Activated CD4-positive, alpha-beta T cell treated with anti-CD3 and anti-CD28 coated beads for 1 hour (primary cell): ENCODE measurements around the gene WNK4.

ENCODE experiments used
- DNase-seq: peaks from one replicate; pipeline ENCODE4 v3.0.0-alpha.2; 2020

WNK4 gene

GRCh38 chr17:42797067-42798007 lies 16.9 kb downstream of the WNK4 start:
- DNase-seq: no peak

- DNase-seq: no peak
Measured at GRCh38 chr17:42798011-42798382, 17.6 kb downstream of the WNK4 start.

DNA sequence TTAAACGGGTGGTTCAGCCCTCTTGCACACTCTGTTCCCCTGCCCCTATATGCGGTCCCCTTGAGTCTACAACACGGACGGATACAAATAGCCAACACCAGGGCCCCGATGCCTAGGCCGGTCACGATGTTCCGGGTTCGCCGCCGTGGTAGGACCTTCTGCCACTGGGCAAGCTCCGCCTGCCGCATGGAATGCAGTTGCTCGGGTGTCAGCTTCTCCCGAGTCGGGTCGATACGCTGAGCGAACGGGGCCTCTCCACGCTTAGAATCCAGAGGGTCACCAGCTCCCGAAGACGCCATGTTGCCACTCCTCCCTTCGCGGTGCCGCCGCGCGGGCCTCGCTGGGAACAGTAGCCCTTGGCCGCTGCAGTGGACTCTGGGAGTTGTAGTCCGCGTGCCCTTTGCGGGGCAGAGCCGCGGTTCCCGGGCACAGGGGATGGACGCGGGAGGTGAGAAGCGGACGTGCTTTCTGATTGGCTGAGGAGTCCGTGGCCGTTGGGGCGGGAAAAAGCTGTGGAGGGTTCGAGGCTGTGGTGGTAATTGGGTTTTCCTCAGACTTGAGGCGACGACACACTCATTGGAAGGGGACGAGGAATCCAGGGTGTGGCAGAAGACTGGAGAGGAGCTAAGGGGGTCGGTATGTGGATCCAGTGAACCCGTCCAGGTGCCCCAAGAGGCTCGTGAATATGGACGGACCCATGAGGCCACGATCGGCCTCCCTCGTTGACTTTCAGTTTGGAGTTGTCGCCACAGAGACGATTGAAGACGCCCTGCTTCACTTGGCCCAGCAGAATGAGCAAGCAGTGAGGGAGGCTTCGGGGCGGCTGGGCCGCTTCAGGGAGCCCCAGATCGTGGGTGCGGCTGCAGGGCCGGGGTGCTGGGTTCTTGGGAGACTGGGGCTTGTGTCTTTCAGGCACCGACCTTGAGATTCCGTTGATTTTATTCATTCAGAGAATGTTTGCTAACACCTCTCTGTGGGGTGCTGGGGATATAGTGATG lies 18.3 kb downstream of the WNK4 start, which contains the start of the genes CNTD1 and COA3:
CNTD1 (plus strand) TSS at position 479 of the 998 bp plus-strand sequence; CDS start at position 686, 207 bp downstream.
COA3 (minus strand) TSS at position 322 of the 998 bp plus-strand sequence; CDS start at position 299, 23 bp downstream.
- peak; percentile 63 for DNase-seq

DNA sequence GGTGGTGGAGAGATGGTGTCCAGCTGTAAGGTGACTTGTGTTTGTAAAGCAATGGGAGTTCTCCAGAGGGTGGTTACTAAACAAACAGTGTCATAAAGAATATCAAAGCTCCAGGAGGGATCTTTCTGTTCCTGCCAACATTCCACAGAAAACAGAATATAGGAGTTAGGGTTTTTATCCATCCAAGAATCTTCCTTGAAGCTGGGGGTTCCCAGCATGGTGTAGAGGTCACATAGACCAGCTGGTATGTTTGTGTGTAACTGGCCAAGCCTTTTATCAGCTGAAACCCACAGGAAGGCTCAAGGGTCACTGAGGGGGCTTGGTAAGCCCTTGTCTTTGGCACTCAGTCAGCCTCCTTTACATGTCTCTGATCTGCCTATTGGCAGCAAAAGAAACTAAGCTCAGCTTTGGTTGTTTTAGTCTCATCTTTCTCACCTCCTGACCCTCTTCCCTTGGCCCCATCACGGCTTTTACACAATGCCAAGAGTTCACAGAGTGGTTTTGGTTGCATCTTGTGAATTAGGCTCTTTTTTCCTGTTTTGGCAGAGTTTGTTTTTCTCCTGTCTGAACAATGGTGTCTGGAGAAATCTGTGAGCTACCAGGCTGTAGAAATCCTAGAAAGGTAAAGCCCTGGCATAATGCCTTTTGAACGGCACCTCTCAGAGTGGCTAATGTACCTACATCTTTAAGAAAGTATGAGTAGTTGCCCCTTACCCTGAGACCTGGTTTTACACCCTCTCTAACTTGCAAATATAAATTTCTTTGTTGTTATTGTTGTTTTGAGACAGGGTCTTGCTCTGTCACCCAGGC lies 22.9 kb downstream of the WNK4 start:
- DNase-seq: no peak

DNA sequence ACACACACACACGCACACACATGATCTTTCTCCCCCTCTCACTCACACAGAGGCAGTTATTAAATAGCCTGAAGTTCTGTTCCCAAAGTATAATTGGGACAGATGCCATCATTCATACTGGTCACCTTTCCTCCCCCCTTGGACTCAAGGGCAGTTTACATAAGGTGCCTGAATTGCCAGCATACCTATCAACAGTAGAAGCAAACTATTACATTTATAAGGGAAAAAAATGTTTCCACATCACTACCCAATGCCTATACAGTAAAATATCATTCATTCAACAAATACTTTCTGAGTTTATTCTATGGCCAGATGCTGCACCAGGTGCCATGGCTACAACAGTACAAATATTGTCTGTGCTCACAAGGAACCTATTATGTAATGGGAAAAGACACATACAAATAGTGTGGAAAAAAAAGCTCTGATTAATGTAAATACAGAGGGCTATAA lies 24.5 kb downstream of the WNK4 start:
- DNase-seq: no peak

DNA sequence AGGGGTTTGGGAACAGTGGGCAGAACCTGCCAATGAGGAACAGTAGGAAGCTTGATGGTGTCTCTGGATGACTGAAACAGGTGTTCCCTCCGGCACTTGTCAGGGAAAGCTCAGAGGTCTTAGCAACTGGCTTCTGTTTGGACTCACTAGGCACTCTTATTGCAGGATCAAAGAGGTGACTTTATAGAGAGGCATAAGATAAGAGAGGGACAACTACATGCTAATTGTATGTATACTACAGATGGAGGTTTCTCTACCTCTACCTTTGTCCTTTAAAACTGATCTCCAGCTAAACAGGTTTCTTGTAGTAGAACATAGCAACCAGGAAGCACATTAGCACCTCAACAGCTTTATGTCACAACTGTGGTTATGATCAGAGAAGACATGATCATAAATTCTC lies 25.8 kb downstream of the WNK4 start:
- no peak for DNase-seq

- DNase-seq: no peak
Measured at GRCh38 chr17:42809250-42809649, 28.8 kb downstream of the WNK4 start.

DNA sequence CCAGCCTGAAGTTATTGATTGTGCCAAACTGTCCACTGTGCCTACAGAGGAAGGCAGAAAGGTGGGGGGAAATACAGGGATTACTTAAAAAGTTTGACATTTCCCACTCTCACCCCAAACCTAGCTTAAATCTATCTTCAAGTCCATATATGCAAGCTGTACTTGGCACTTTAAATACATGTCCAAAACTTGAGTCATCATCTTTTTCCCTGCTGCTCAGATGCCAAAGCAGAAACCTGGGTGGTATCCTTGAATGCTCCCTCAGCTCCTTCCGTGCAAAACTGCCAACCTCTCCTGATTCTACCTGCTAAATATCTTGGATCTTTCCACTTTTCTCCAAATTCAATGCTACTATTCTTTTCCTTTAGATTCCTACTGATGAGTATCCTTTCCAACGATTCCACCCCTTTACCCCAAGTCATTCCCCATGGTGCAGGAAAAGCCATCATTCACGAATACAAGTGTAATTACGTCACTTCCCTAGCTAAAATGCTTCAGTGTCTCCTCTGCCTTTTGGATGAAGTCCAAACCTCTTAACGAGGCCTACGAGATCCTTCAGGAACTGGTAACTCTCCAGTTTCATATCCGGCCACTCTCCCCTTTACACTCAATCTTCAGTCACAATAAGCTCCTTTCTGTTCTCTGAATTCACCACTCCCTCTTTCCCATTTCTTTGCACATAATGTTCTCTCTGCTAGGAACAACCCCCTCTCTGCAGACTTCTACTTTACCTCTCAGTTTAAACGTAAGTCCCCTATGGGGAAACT lies 34.4 kb downstream of the WNK4 start:
- DNase-seq: no peak

- DNase-seq: no peak
Measured at GRCh38 chr17:42817866-42818265, 37.5 kb downstream of the WNK4 start.

DNA sequence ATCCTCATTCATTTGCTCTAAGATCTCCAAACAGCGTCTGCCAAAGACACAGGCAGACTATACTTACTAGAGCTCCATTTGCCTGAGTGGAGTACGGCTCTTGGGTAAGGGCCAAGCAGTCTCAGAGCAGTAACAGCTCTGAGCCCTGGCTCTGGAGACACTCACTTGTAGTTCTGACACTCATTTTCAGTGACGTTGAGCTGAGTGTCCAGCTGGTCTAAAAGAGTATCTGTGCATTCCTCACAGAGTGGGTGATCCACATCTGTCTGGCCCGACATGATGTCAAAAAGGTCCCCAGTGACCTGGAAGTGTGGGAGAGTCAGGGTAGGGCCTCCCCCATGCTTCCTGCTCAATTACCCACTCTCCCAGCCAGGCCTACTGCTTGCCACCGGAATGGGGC lies 38.0 kb downstream of the WNK4 start:
- no peak for DNase-seq

- DNase-seq: peak; percentile 29
Measured at GRCh38 chr17:42819939-42820535, 39.6 kb downstream of the WNK4 start.

DNA sequence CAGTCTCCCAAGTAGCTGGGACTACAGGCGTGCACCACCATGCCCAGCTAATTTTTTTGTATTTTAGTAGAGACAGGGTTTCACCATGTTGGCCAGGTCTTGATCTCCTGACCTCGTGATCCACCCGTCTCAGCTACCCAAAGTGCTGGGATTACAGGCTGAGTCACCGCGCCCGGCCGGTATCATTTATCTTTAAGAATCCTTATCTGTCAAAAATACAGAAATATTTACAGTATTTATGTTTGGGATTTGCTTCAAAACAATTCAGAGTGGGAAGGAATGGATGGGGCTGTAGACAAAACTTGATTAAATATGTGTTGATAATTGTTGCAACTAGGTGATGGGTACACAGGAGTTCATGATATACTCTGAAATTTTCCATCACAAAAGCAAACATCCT lies 40.8 kb downstream of the WNK4 start:
- DNase-seq: no peak

- no peak for DNase-seq
Measured at GRCh38 chr17:42827472-42827871, 47.1 kb downstream of the WNK4 start.

GRCh38 chr17:42830971-42831370 lies 50.6 kb downstream of the WNK4 start:
- no peak for DNase-seq

- DNase-seq: no peak
Measured at GRCh38 chr17:42832213-42832933, 52.0 kb downstream of the WNK4 start.

- DNase-seq: peak; percentile 87
Measured at GRCh38 chr17:42832934-42833766, 52.7 kb downstream of the WNK4 start, which contains the start of gene PSME3. Gene PSME3 (plus strand): TSS chr17:42833397. CDS start chr17:42833632, 235 bp downstream.

GRCh38 chr17:42833767-42834422 lies 53.5 kb downstream of the WNK4 start:
- DNase-seq: no peak

DNA sequence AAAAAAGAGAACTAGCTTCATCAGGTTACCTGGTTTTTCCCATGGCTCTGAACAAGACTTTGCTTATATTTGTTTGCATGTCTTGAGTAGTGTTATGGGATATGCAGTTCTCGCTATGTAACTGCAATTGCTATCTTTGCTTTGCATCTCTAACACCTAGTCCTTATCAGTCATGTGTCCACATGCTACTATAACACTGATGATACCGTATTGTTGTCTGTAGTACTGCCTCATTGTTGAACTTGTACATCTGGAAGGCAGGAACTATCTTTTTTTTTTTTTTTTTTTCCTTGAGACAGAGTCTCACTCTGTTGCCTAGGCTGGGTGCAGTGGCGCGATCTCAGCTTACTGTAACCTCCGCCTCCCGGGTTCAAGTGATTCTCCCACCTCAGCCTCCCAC lies 55.3 kb downstream of the WNK4 start:
- DNase-seq: no peak
